HFFc6 (cell line): ENCODE data around the gene PYCR2. TPM values are rescaled to one million over a fixed set of nuclear protein-coding genes. Genes with fewer than 3 reads are reported as not detected.

ENCODE experiments used
- DNase-seq: peaks from one replicate; pipeline ENCODE4 v3.0.0-alpha.2; 2018
- H3K27ac Mint-ChIP-seq: 2 replicates; pipeline ENCODE4 v1.8.0; 2020; ENCODE audit warnings: mild to moderate bottlenecking, mixed read lengths
- H3K27me3 Mint-ChIP-seq: 2 replicates; pipeline ENCODE4 v1.8.0; 2021; ENCODE audit warnings: mild to moderate bottlenecking, moderate library complexity, mixed read lengths; ENCODE audit not compliant: insufficient read depth
- H3K36me3 Mint-ChIP-seq: 2 replicates; pipeline ENCODE4 v1.8.0; 2021; ENCODE audit warnings: low read depth, mixed read lengths
- H3K4me1 Mint-ChIP-seq: 2 replicates; pipeline ENCODE4 v1.8.0; 2020; ENCODE audit warnings: low read depth, mixed read lengths
- H3K4me3 Mint-ChIP-seq: 2 replicates; pipeline ENCODE4 v1.8.0; 2020; ENCODE audit warnings: mild to moderate bottlenecking, moderate library complexity, mixed read lengths
- H3K9me3 Mint-ChIP-seq: 2 replicates; pipeline ENCODE4 v1.8.0; 2020; ENCODE audit warnings: mild to moderate bottlenecking, mixed read lengths
- total RNA-seq, 6 experiments: library from RNA; stranded (reverse); fragmentation: NEBNext Ultra II Directional; extraction: Animal tissue kit (Norgen Biotek cat#: 25700); gene quantifications; 2 replicates in 1 of 6; 3 replicates in 5 of 6; pipeline ENCODE4 v1.2.3, GENCODE V29; 2021
- TF ChIP-seq, protein P1 (sequence below): fragments of 200-600 bp; sonication (generic); IDR thresholded peaks from 2 replicates; pipeline ENCODE4 v1.5.0; 2021; ENCODE audit warnings: antibody characterized with exemption, mild to moderate bottlenecking

PYCR2 gene
- total RNA-seq, 6 experiments from 2014 or later: 50.7 to 56.3 (median 52.8) TPM

DNA sequence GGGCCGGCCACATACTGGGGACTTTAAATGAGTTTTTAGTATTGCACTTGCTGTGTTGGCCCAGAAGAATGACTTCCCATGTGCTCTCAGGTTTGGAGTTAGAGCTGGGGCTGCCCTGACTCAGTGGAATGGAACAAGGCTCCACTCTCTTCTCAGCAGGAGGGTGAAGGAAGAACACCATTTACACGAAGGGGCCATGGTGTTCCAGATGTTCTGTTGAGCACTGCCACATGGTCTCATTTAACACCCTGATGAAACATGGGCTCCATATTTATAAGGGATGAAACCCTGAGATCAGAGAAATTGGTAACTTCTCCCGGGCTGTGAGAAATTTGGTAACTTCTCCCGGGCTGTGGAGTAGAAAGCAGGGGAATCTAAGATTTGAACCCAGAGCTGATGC, 5.8 kb downstream of the PYCR2 start:
- Mint-ChIP-seq H3K27ac (no peak overlapping the region), H3K9me3 (no peaks in the 10 kb centered on the region), H3K27me3 (no peaks in the 10 kb centered on the region; the same call in 1 of the 2 replicates), H3K4me1 (peaks cover 41% of the 10 kb centered on the region), H3K36me3 (peaks cover 8% of the 10 kb centered on the region), H3K4me3 (no peak overlapping the region)
- no peak for DNase-seq
- TF ChIP-seq, protein P1, sequence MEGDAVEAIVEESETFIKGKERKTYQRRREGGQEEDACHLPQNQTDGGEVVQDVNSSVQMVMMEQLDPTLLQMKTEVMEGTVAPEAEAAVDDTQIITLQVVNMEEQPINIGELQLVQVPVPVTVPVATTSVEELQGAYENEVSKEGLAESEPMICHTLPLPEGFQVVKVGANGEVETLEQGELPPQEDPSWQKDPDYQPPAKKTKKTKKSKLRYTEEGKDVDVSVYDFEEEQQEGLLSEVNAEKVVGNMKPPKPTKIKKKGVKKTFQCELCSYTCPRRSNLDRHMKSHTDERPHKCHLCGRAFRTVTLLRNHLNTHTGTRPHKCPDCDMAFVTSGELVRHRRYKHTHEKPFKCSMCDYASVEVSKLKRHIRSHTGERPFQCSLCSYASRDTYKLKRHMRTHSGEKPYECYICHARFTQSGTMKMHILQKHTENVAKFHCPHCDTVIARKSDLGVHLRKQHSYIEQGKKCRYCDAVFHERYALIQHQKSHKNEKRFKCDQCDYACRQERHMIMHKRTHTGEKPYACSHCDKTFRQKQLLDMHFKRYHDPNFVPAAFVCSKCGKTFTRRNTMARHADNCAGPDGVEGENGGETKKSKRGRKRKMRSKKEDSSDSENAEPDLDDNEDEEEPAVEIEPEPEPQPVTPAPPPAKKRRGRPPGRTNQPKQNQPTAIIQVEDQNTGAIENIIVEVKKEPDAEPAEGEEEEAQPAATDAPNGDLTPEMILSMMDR: no peak

DNA sequence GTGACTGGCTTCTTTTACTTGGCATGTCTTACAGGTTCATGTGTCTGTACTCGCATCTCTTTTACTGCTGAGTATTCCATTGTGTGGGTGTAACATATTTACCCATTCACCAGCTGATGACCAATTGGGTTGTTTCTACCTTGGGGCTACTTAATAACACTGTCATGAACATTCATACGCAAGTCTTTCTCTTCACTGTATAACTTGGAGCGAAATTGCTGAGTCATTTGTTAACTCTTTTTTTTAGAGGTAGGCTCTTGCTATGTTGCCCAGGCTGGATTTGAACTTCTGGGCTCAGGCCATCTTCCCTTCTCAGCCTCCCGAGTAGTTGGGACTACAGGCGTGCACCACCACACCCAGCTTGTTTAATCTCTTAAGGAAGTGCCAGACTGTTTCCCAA, 6.5 kb downstream of the PYCR2 start:
- TF ChIP-seq, protein P1: no peak
- Mint-ChIP-seq H3K27me3 (no peaks in the 10 kb centered on the region; the same call in 1 of the 2 replicates), H3K36me3 (peaks cover 8% of the 10 kb centered on the region), H3K9me3 (no peaks in the 10 kb centered on the region), H3K27ac (peak overlapping the region; percentile 22), H3K4me3 (no peak overlapping the region), H3K4me1 (peaks cover 33% of the 10 kb centered on the region)
- DNase-seq: no peak

DNA sequence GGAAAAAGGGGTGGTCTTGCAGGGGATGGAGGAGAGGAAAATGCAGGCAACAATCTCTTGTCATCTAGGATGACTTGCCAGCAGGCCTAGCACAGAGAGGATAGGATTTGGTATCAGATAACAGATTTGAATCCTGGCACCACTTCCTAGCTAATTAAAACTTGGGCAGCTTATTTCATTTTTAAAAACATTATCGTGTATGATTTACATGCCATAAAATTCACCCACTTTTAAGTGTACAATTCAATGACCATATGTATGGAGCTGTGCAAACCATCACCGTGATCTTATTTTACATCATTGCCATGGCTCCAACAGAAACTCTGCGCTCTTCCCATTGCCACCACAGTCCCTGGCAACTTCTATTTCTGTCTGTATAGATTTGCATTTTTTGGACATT, 6.9 kb downstream of the PYCR2 start:
- TF ChIP-seq, protein P1: no peak

DNA sequence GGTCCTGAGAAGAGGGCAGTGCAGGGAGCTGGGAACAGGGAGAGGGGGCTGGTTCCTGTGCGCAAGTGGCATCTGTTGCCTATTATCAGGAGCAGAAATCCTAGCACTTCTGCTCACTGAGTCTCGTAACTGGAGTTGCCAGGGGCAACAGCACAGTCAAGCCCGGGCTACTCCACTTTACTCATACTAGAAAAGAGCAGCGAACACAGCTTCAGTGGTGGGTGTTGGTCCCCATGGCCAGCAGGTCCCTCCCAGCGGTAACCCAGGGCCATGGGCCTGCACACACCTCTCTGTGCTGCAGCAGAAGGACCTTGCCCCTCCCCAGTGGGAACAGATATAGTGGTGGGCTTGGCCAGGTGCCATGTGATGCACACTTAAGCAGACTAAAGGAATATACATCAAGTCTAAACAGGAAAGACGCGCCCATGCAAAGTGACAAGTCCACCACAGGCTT, 8.5 kb downstream of the PYCR2 start:
- Mint-ChIP-seq H3K27ac (no peak overlapping the region), H3K36me3 (peaks cover 8% of the 10 kb centered on the region), H3K27me3 (no peaks in the 10 kb centered on the region; the same call in 1 of the 2 replicates), H3K4me1 (peaks cover 25% of the 10 kb centered on the region), H3K4me3 (no peak overlapping the region), H3K9me3 (no peaks in the 10 kb centered on the region)
- DNase-seq: peak; percentile 10
- TF ChIP-seq, protein P1: no peak

More for the DNA sequence above, 6.9 kb downstream of the PYCR2 start:
- Mint-ChIP-seq H3K4me3 (no peak overlapping the region), H3K27ac (peak overlapping the region; percentile 22), H3K9me3 (no peaks in the 10 kb centered on the region), H3K27me3 (no peaks in the 10 kb centered on the region; the same call in 1 of the 2 replicates), H3K36me3 (peaks cover 8% of the 10 kb centered on the region), H3K4me1 (peaks cover 31% of the 10 kb centered on the region)
- no peak for DNase-seq

DNA sequence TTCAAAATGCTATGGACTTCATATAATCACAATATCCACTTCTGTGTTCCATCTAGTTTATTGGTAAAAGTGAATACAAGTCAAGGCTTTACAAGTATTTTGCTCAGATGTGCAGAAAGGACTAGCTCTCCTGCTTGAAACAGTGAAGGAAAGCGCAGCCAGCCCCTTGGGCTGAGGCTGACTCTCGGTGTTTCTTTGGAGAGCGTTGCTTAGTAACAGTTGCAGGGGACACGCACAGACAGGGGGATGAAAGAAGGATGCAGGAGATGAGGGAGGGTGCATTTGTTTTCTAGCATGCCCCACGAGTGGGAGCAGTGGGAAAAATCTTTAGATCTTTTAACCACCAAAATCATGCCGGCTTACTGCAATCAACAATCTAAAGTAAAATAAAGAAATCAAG, 9.1 kb downstream of the PYCR2 start:
- Mint-ChIP-seq H3K4me1 (peaks cover 19% of the 10 kb centered on the region), H3K27ac (no peak overlapping the region)

More for the DNA sequence above, 9.1 kb downstream of the PYCR2 start:
- H3K36me3 Mint-ChIP-seq: peaks cover 8% of the 10 kb centered on the region
- no peaks in the 10 kb centered on the region for H3K9me3 Mint-ChIP-seq
- TF ChIP-seq, protein P1: no peak
- no peak overlapping the region for H3K4me3 Mint-ChIP-seq
- DNase-seq: no peak
- no peaks in the 10 kb centered on the region; the same call in none of the 2 replicates for H3K27me3 Mint-ChIP-seq
